HL-60 (cell line): ENCODE data around the gene CENPC.

Experiments
- DNase-seq, 2 experiments: peaks; one replicate each; pipeline ENCODE4 v3.0.0-alpha.2; 2010 to 2020; ENCODE audit warnings: low read depth in 1 of 2, low spot score in 1 of 2
- H3K27ac ChIP-seq: fragments of 250-450 bp; sonication (Bioruptor Pico); replicated peaks from 2 replicates; pipeline ENCODE4 v1.5.1; 2020; ENCODE audit warnings: mild to moderate bottlenecking, moderate library complexity
- H3K27me3 ChIP-seq: fragments of 250-450 bp; sonication (Bioruptor Pico); 2 replicates; pipeline ENCODE4 v1.5.1; 2021; ENCODE audit warnings: mild to moderate bottlenecking, moderate library complexity; ENCODE audit not compliant: insufficient read depth, poor library complexity, severe bottlenecking
- H3K4me3 ChIP-seq: replicated peaks from 2 replicates; pipeline ENCODE4 v1.5.1; 2011; ENCODE audit warnings: mild to moderate bottlenecking, control low read depth, low read length; ENCODE audit not compliant: insufficient read depth
- GABPA ChIP-seq: IDR thresholded peaks from 2 replicates; pipeline ENCODE4 v1.6.1; 2012; ENCODE audit warnings: low read depth
- POLR2AphosphoS5 ChIP-seq: IDR thresholded peaks from 2 replicates; pipeline ENCODE4 v1.6.1; 2012; ENCODE audit warnings: low read depth
- SPI1 ChIP-seq: IDR thresholded peaks from 2 replicates; pipeline ENCODE4 v1.6.1; 2012; ENCODE audit warnings: low read depth, mild to moderate bottlenecking, borderline replicate concordance
- TF ChIP-seq, protein P1 (sequence below): IDR thresholded peaks from 2 replicates; pipeline ENCODE4 v1.6.1; 2012; ENCODE audit warnings: low read depth; ENCODE audit not compliant: insufficient replicate concordance
- TF ChIP-seq, protein P2 (sequence below): IDR thresholded peaks from one replicate; pipeline ENCODE4 v1.5.1; 2011; ENCODE audit warnings: low read length, control low read depth, inconsistent platforms; ENCODE audit not compliant: insufficient read depth

Gene CENPC

DNA sequence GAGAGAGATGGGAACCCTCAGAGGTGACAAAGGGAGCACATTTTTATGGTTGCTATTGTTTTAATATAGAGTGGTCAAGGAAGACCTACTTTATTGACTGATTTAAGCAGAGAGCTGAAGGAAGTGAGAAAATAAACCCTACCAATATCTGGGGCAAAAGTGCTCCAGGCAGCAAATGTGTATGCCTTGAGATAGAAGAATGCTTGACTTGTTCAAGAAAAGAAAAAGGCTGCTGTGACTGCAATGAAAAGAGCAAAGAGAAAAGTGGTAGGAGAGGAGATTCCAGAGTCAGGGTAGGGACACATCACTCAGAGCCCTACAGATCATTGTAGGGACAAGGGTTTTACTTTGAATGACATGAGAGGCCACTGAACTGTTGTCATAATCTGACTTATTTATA, 39.2 kb upstream of the CENPC start:
- Histone ChIP-seq H3K4me3 (no peak overlapping the region), H3K27ac (no peak overlapping the region), H3K27me3 (no peaks in the 10 kb centered on the region)
- no peak for TF ChIP-seq SPI1
- TF ChIP-seq, protein P1, sequence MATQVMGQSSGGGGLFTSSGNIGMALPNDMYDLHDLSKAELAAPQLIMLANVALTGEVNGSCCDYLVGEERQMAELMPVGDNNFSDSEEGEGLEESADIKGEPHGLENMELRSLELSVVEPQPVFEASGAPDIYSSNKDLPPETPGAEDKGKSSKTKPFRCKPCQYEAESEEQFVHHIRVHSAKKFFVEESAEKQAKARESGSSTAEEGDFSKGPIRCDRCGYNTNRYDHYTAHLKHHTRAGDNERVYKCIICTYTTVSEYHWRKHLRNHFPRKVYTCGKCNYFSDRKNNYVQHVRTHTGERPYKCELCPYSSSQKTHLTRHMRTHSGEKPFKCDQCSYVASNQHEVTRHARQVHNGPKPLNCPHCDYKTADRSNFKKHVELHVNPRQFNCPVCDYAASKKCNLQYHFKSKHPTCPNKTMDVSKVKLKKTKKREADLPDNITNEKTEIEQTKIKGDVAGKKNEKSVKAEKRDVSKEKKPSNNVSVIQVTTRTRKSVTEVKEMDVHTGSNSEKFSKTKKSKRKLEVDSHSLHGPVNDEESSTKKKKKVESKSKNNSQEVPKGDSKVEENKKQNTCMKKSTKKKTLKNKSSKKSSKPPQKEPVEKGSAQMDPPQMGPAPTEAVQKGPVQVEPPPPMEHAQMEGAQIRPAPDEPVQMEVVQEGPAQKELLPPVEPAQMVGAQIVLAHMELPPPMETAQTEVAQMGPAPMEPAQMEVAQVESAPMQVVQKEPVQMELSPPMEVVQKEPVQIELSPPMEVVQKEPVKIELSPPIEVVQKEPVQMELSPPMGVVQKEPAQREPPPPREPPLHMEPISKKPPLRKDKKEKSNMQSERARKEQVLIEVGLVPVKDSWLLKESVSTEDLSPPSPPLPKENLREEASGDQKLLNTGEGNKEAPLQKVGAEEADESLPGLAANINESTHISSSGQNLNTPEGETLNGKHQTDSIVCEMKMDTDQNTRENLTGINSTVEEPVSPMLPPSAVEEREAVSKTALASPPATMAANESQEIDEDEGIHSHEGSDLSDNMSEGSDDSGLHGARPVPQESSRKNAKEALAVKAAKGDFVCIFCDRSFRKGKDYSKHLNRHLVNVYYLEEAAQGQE = no peak
- TF ChIP-seq GABPA = no peak
- TF ChIP-seq POLR2AphosphoS5 = no peak
- TF ChIP-seq, protein P2, sequence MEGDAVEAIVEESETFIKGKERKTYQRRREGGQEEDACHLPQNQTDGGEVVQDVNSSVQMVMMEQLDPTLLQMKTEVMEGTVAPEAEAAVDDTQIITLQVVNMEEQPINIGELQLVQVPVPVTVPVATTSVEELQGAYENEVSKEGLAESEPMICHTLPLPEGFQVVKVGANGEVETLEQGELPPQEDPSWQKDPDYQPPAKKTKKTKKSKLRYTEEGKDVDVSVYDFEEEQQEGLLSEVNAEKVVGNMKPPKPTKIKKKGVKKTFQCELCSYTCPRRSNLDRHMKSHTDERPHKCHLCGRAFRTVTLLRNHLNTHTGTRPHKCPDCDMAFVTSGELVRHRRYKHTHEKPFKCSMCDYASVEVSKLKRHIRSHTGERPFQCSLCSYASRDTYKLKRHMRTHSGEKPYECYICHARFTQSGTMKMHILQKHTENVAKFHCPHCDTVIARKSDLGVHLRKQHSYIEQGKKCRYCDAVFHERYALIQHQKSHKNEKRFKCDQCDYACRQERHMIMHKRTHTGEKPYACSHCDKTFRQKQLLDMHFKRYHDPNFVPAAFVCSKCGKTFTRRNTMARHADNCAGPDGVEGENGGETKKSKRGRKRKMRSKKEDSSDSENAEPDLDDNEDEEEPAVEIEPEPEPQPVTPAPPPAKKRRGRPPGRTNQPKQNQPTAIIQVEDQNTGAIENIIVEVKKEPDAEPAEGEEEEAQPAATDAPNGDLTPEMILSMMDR = no peak
- DNase-seq = no peak

DNA sequence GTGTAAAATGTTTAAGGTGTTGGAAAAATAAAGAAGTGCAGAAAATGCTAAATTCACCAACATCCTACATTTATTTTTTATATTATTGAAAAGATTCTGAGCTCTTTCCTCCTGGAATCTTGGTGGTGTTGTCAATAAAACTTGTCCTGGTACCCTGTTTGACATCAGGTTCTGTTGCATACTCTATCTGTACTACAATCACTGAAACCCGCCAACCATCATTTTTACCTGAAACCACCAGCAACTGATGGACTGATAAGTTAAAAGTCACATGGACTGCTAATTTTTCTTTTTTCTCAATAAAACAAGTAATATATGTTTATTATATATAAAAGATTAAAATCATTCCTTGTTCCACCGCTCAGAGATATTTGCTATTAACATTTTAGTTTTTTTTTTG, 36.6 kb upstream of the CENPC start:
- Histone ChIP-seq H3K4me3 (no peak overlapping the region), H3K27ac (no peak overlapping the region), H3K27me3 (no peaks in the 10 kb centered on the region)
- TF ChIP-seq, protein P2 = no peak
- DNase-seq = no peak

DNA sequence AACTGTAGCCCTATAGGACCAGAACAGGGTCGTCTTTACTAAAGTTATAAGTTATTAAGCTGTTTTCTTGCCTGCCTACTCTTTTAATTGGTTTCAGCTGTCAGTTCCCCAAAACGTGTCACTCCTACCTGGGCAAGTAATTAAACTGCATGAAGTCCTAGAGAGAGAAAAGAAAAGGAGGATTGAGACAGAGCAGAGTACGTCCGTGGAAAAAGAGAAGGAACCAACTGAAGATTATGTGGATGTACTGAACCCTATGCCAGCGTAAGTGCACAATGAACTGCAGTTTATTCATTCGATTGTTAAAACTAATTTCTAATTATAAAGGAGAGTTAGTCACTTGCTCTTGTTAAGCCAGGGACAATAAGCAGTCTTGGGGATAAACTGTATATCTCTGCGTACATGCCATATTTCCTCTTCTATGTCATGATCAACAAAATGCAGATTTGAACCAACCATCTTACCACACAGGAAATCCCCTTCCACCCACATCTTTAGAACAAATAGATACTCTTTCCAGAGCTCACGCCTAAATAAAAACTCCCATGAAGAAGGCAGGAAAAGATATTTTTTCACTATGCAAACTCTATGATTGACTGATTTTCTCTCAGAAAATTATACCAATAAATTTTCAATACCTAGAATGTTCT, 36.0 kb upstream of the CENPC start:
- Histone ChIP-seq H3K27ac (no peak overlapping the region), H3K4me3 (no peak overlapping the region), H3K27me3 (no peaks in the 10 kb centered on the region)
- TF ChIP-seq GABPA (no peak), SPI1 (peak; percentile 5; the same call in 1 of the 2 replicates), POLR2AphosphoS5 (no peak)
- TF ChIP-seq, protein P2 = no peak
- TF ChIP-seq, protein P1 = no peak
- DNase-seq = no peak

DNA sequence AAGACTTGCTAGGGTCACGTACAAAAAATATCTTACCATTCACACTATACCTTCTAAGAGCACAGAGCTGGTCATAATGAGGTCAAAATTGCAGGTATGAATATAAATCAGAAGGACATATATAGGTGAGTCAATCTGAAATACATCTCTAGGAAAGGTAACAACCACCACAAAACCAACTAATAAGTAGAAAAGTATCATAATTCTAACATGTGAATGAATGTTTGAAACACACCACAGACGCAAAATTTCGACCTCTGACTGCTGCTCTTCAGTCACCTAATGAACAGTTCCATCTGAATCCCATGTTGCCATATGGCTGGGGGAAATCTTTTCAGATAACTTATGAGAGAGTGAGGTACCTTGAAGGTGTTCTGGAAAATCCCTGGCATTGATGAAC, 35.3 kb upstream of the CENPC start:
- no peak overlapping the region for H3K27ac ChIP-seq
- H3K4me3 ChIP-seq = no peak overlapping the region
- no peaks in the 10 kb centered on the region for H3K27me3 ChIP-seq
- DNase-seq = no peak
- TF ChIP-seq GABPA (no peak), POLR2AphosphoS5 (no peak), SPI1 (no peak)
- TF ChIP-seq, protein P1 = no peak
- TF ChIP-seq, protein P2 = no peak
